Measurements from ENCODE around the gene SYNC.
"Not testable (repeated sequence)": the region's sequence is repeated elsewhere in the genome, so short reads cannot be mapped to it uniquely, and the experiment has no call there.

The SYNC gene

GRCh38 chr1:32717503-32717902 lies 14.9 kb upstream of the SYNC start:
- DNase-seq (ENCODE audit: low spot score) (no peak), ATAC-seq (ENCODE audit: low read depth) (no peak)
- Histone ChIP-seq H3K4me3 (ENCODE audit: severe bottlenecking) (no peak overlapping the region), H3K4me1 (ENCODE audit: insufficient read depth, poor library complexity, severe bottlenecking) (peaks cover 14% of the 10 kb centered on the region), H3K27ac (ENCODE audit: poor library complexity, severe bottlenecking) (peak overlapping the region; percentile 63), H3K36me3 (ENCODE audit: low read depth) (no peaks in the 10 kb centered on the region), H3K9me3 (ENCODE audit: severe bottlenecking) (no peaks in the 10 kb centered on the region), H3K27me3 (ENCODE audit: insufficient read depth, poor library complexity, severe bottlenecking) (no peaks in the 10 kb centered on the region)
- TF ChIP-seq CTCF (IDR thresholded peaks at IDR 0.05; ENCODE audit: poor library complexity, severe bottlenecking): no peak

GRCh38 chr1:32716312-32717148 lies 14.0 kb upstream of the SYNC start:
- TF ChIP-seq CTCF (IDR thresholded peaks at IDR 0.05; ENCODE audit: poor library complexity, severe bottlenecking): no peak
- no peaks in the 10 kb centered on the region for H3K9me3 ChIP-seq (ENCODE audit: severe bottlenecking)
- DNase-seq (ENCODE audit: low spot score) (peak; percentile 98), ATAC-seq (ENCODE audit: low read depth) (peak; percentile 95)
- H3K27ac ChIP-seq (ENCODE audit: poor library complexity, severe bottlenecking): peak overlapping the region; percentile 63
- no peaks in the 10 kb centered on the region for H3K27me3 ChIP-seq (ENCODE audit: insufficient read depth, poor library complexity, severe bottlenecking)
- peaks cover 14% of the 10 kb centered on the region for H3K4me1 ChIP-seq (ENCODE audit: insufficient read depth, poor library complexity, severe bottlenecking)
- no peaks in the 10 kb centered on the region for H3K36me3 ChIP-seq (ENCODE audit: low read depth)
- no peak overlapping the region for H3K4me3 ChIP-seq (ENCODE audit: severe bottlenecking)

GRCh38 chr1:32715901-32716311 lies 13.3 kb upstream of the SYNC start:
- DNase-seq (ENCODE audit: low spot score) (no peak), ATAC-seq (ENCODE audit: low read depth) (peak; percentile 5; the same call in 1 of the 3 replicates)
- no peaks in the 10 kb centered on the region for H3K9me3 ChIP-seq (ENCODE audit: severe bottlenecking)
- H3K27ac ChIP-seq (ENCODE audit: poor library complexity, severe bottlenecking): peak overlapping the region; percentile 63
- TF ChIP-seq CTCF (IDR thresholded peaks at IDR 0.05; ENCODE audit: poor library complexity, severe bottlenecking): no peak
- peaks cover 14% of the 10 kb centered on the region for H3K4me1 ChIP-seq (ENCODE audit: insufficient read depth, poor library complexity, severe bottlenecking)
- H3K27me3 ChIP-seq (ENCODE audit: insufficient read depth, poor library complexity, severe bottlenecking): no peaks in the 10 kb centered on the region
- no peak overlapping the region for H3K4me3 ChIP-seq (ENCODE audit: severe bottlenecking)
- H3K36me3 ChIP-seq (ENCODE audit: low read depth): no peaks in the 10 kb centered on the region

GRCh38 chr1:32714277-32714676 lies 11.7 kb upstream of the SYNC start:
- H3K36me3 ChIP-seq (ENCODE audit: low read depth): no peaks in the 10 kb centered on the region
- H3K4me1 ChIP-seq (ENCODE audit: insufficient read depth, poor library complexity, severe bottlenecking): peaks cover 14% of the 10 kb centered on the region
- TF ChIP-seq CTCF (IDR thresholded peaks at IDR 0.05; ENCODE audit: poor library complexity, severe bottlenecking): no peak
- no peak overlapping the region for H3K4me3 ChIP-seq (ENCODE audit: severe bottlenecking)
- no peaks in the 10 kb centered on the region for H3K27me3 ChIP-seq (ENCODE audit: insufficient read depth, poor library complexity, severe bottlenecking)
- DNase-seq (ENCODE audit: low spot score) (no peak), ATAC-seq (ENCODE audit: low read depth) (no peak)
- no peak overlapping the region for H3K27ac ChIP-seq (ENCODE audit: poor library complexity, severe bottlenecking)
- H3K9me3 ChIP-seq (ENCODE audit: severe bottlenecking): no peaks in the 10 kb centered on the region

GRCh38 chr1:32713081-32713480 lies 10.5 kb upstream of the SYNC start:
- H3K9me3 ChIP-seq (ENCODE audit: severe bottlenecking): no peaks in the 10 kb centered on the region
- H3K27me3 ChIP-seq (ENCODE audit: insufficient read depth, poor library complexity, severe bottlenecking): no peaks in the 10 kb centered on the region
- no peak overlapping the region for H3K27ac ChIP-seq (ENCODE audit: poor library complexity, severe bottlenecking)
- peaks cover 14% of the 10 kb centered on the region for H3K4me1 ChIP-seq (ENCODE audit: insufficient read depth, poor library complexity, severe bottlenecking)
- no peaks in the 10 kb centered on the region for H3K36me3 ChIP-seq (ENCODE audit: low read depth)
- TF ChIP-seq CTCF (IDR thresholded peaks at IDR 0.05; ENCODE audit: poor library complexity, severe bottlenecking): no peak
- no peak for ATAC-seq (ENCODE audit: low read depth)
- no peak overlapping the region for H3K4me3 ChIP-seq (ENCODE audit: severe bottlenecking)
- DNase-seq (ENCODE audit: low spot score): no peak

- not testable (repeated sequence) for H3K4me1 ChIP-seq (ENCODE audit: insufficient read depth, poor library complexity, severe bottlenecking); H3K27me3 ChIP-seq (ENCODE audit: insufficient read depth, poor library complexity, severe bottlenecking); H3K4me3 ChIP-seq (ENCODE audit: severe bottlenecking); DNase-seq (ENCODE audit: low spot score); H3K36me3 ChIP-seq (ENCODE audit: low read depth); ATAC-seq (ENCODE audit: low read depth); H3K27ac ChIP-seq (ENCODE audit: poor library complexity, severe bottlenecking); H3K9me3 ChIP-seq (ENCODE audit: severe bottlenecking)
Measured at GRCh38 chr1:32711221-32711620, 8.7 kb upstream of the SYNC start.
